ENCODE measurements around the gene MSL1. TPM values are rescaled to one million over a fixed set of nuclear protein-coding genes. Genes with fewer than 3 reads are reported as not detected.

The MSL1 gene
- total and polyA plus RNA-seq, 2 of the 13 experiments (the other 11 are each of a cell fraction or from before 2014, with no cell fraction given), result 63.8 to 88.5 TPM

- peak; percentile 86; the same call in 1 of the 2 replicates for TF ChIP-seq POGZ (CRISPR knock-in tag; IDR thresholded peaks at IDR 0.05)
- no peak for TF ChIP-seq GLMP (CRISPR knock-in tag; IDR thresholded peaks at IDR 0.05; ENCODE audit: borderline replicate concordance)
- no peak for TF ChIP-seq KLF13 (CRISPR knock-in tag; IDR thresholded peaks at IDR 0.05)
- TF ChIP-seq, protein P1, sequence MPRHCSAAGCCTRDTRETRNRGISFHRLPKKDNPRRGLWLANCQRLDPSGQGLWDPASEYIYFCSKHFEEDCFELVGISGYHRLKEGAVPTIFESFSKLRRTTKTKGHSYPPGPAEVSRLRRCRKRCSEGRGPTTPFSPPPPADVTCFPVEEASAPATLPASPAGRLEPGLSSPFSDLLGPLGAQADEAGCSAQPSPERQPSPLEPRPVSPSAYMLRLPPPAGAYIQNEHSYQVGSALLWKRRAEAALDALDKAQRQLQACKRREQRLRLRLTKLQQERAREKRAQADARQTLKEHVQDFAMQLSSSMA (CRISPR knock-in tag; IDR thresholded peaks at IDR 0.05), result no peak
- peak; percentile 15; the same call in 1 of the 2 replicates for TF ChIP-seq CHCHD3 (CRISPR knock-in tag; IDR thresholded peaks at IDR 0.05)
- no peak for TF ChIP-seq GMEB2 (CRISPR knock-in tag; IDR thresholded peaks at IDR 0.05; ENCODE audit: low read depth)
- peak; percentile 85 for TF ChIP-seq UBTF (CRISPR knock-in tag; IDR thresholded peaks at IDR 0.05)
- TF ChIP-seq, protein P2, sequence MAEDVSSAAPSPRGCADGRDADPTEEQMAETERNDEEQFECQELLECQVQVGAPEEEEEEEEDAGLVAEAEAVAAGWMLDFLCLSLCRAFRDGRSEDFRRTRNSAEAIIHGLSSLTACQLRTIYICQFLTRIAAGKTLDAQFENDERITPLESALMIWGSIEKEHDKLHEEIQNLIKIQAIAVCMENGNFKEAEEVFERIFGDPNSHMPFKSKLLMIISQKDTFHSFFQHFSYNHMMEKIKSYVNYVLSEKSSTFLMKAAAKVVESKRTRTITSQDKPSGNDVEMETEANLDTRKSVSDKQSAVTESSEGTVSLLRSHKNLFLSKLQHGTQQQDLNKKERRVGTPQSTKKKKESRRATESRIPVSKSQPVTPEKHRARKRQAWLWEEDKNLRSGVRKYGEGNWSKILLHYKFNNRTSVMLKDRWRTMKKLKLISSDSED (CRISPR knock-in tag; IDR thresholded peaks at IDR 0.05), result no peak
- TF ChIP-seq ZNF274 (CRISPR knock-in tag; IDR thresholded peaks at IDR 0.05), result peak; percentile 60; the same call in 1 of the 2 replicates
- TF ChIP-seq ZNF644 (CRISPR knock-in tag; IDR thresholded peaks at IDR 0.05; ENCODE audit: low read depth), result peak; percentile 57; the same call in 1 of the 2 replicates
- peak; percentile 82 for TF ChIP-seq NCOA1 (CRISPR knock-in tag; IDR thresholded peaks at IDR 0.05)
- 0 out of 2 replicates have a peak, but pooled peaks have one; percentile 79 for TF ChIP-seq PCBP1 (IDR thresholded peaks at IDR 0.05; ENCODE audit: borderline replicate concordance, low read depth, low read length)
- TF ChIP-seq ZNF143 (CRISPR knock-in tag; IDR thresholded peaks at IDR 0.05), result peak; percentile 92
- TF ChIP-seq ZBTB4 (CRISPR knock-in tag; IDR thresholded peaks at IDR 0.05; ENCODE audit: borderline replicate concordance), result peak; percentile 38; the same call in 1 of the 2 replicates
- peak; percentile 77; the same call in 1 of the 2 replicates for TF ChIP-seq MTF2 (CRISPR knock-in tag; IDR thresholded peaks at IDR 0.05; ENCODE audit: borderline replicate concordance)
- no peak for TF ChIP-seq SNRNP70 (IDR thresholded peaks at IDR 0.05; ENCODE audit: low read depth, low read length)
- 0 out of 2 replicates have a peak, but pooled peaks have one; percentile 16 for TF ChIP-seq NFYB (CRISPR knock-in tag; IDR thresholded peaks at IDR 0.05)
- peak; percentile 8; the same call in 1 of the 2 replicates for TF ChIP-seq TOPORS (CRISPR knock-in tag; IDR thresholded peaks at IDR 0.05)
These were observed 8.5 kb upstream of the MSL1 start (continued) for GRCh38 chr17:40113110-40113906.
